Inflammatory macrophage treated with lipopolysaccharide for 4 hours (primary cell): ENCODE data around the gene BRPF1.

Experiments used
- DNase-seq: peaks from one replicate; pipeline ENCODE4 v3.0.0-alpha.2; 2020

Gene BRPF1

GRCh38 chr3:9731206-9732079 lies at the start of gene BRPF1:
Gene BRPF1 (plus strand): TSS chr3:9731735. CDS start chr3:9734141, 2,406 bp downstream.
- DNase-seq, result peak; percentile 99

- DNase-seq, result no peak
Measured at GRCh38 chr3:9682096-9682495, 49.4 kb upstream of the BRPF1 start.

GRCh38 chr3:9683426-9683825 lies 48.1 kb upstream of the BRPF1 start:
- DNase-seq, result no peak

- no peak for DNase-seq
Measured at GRCh38 chr3:9685216-9686049, 46.1 kb upstream of the BRPF1 start.

GRCh38 chr3:9686050-9686550 lies 45.4 kb upstream of the BRPF1 start:
- DNase-seq, result no peak

GRCh38 chr3:9686703-9687102 lies 44.8 kb upstream of the BRPF1 start:
- DNase-seq, result no peak

GRCh38 chr3:9687514-9687913 lies 44.0 kb upstream of the BRPF1 start:
- no peak for DNase-seq

GRCh38 chr3:9688961-9689360 lies 42.6 kb upstream of the BRPF1 start:
- no peak for DNase-seq

- DNase-seq, result no peak
Measured at GRCh38 chr3:9689757-9690156, 41.8 kb upstream of the BRPF1 start.

GRCh38 chr3:9690451-9691450 lies 40.8 kb upstream of the BRPF1 start:
- no peak for DNase-seq

- DNase-seq, result no peak
Measured at GRCh38 chr3:9691636-9692035, 39.9 kb upstream of the BRPF1 start.

- DNase-seq, result no peak
Measured at GRCh38 chr3:9692416-9692815, 39.1 kb upstream of the BRPF1 start.

GRCh38 chr3:9695345-9695744 lies 36.2 kb upstream of the BRPF1 start:
- DNase-seq, result no peak

GRCh38 chr3:9695746-9696145 lies 35.8 kb upstream of the BRPF1 start:
- DNase-seq, result no peak

- no peak for DNase-seq
Measured at GRCh38 chr3:9696480-9697220, 34.9 kb upstream of the BRPF1 start.

GRCh38 chr3:9697892-9698291 lies 33.6 kb upstream of the BRPF1 start:
- no peak for DNase-seq

- no peak for DNase-seq
Measured at GRCh38 chr3:9698293-9698692, 33.2 kb upstream of the BRPF1 start.

- no peak for DNase-seq
Measured at GRCh38 chr3:9700536-9700935, 31.0 kb upstream of the BRPF1 start.

- DNase-seq, result no peak
Measured at GRCh38 chr3:9701006-9701405, 30.5 kb upstream of the BRPF1 start.

- no peak for DNase-seq
Measured at GRCh38 chr3:9701711-9702110, 29.8 kb upstream of the BRPF1 start.

GRCh38 chr3:9703240-9703639 lies 28.3 kb upstream of the BRPF1 start:
- DNase-seq, result no peak
